Trophoblast cell (in vitro differentiated cells and primary cell): ENCODE measurements around the gene GATB.

Experiments used
- DNase-seq, 2 donors: peaks; one replicate each; pipeline ENCODE4 v3.0.0-alpha.2; 2016
- H2AFZ ChIP-seq: 2 replicates; pipeline ENCODE4 v1.6.1; 2013; ENCODE audit warnings: low read length, moderate library complexity, mild to moderate bottlenecking; ENCODE audit not compliant: insufficient read depth, poor library complexity
- H2AK5ac ChIP-seq: 2 replicates; pipeline ENCODE4 v1.6.1; 2013; ENCODE audit warnings: mild to moderate bottlenecking, low read length
- H2BK120ac ChIP-seq: 2 replicates; pipeline ENCODE4 v1.6.1; 2013; ENCODE audit warnings: low read length, mild to moderate bottlenecking, moderate library complexity; ENCODE audit not compliant: insufficient read depth, poor library complexity
- H2BK12ac ChIP-seq: 2 replicates; pipeline ENCODE4 v1.6.1; 2013; ENCODE audit warnings: mild to moderate bottlenecking, low read length, moderate library complexity
- H2BK5ac ChIP-seq: 2 replicates; pipeline ENCODE4 v1.6.1; 2013; ENCODE audit warnings: low read length, low read depth, moderate library complexity, mild to moderate bottlenecking; ENCODE audit not compliant: poor library complexity
- H3K14ac ChIP-seq: 2 replicates; pipeline ENCODE4 v1.6.1; 2013; ENCODE audit warnings: mild to moderate bottlenecking, low read length
- H3K18ac ChIP-seq: 2 replicates; pipeline ENCODE4 v1.6.1; 2013; ENCODE audit warnings: mild to moderate bottlenecking, low read length
- H3K23ac ChIP-seq: 2 replicates; pipeline ENCODE4 v1.6.1; 2013; ENCODE audit warnings: low read length
- H3K27ac ChIP-seq: 2 replicates; pipeline ENCODE4 v1.5.1; 2013; ENCODE audit warnings: low read depth, mild to moderate bottlenecking, inconsistent platforms, low read length, moderate library complexity
- H3K27me3 ChIP-seq: 2 replicates; pipeline ENCODE4 v1.6.1; 2013; ENCODE audit warnings: inconsistent platforms, mild to moderate bottlenecking, low read length, moderate library complexity; ENCODE audit not compliant: insufficient read depth
- H3K36me3 ChIP-seq, 2 experiments: 1 replicate in 1 of 2; 2 replicates in 1 of 2; pipeline ENCODE4 v1.6.1; 2013; ENCODE audit warnings: low read length in 2 of 2, mild to moderate bottlenecking in 2 of 2, moderate library complexity in 1 of 2; ENCODE audit not compliant: insufficient read depth in 2 of 2, control insufficient read depth in 1 of 2
- H3K4ac ChIP-seq: 2 replicates; pipeline ENCODE4 v1.6.1; 2013; ENCODE audit warnings: low read depth, mild to moderate bottlenecking, low read length, moderate library complexity
- H3K4me1 ChIP-seq, 2 experiments: 1 replicate in 1 of 2; 2 replicates in 1 of 2; pipeline ENCODE4 v1.6.1; 2013; ENCODE audit warnings: low read length in 2 of 2, mild to moderate bottlenecking in 2 of 2, moderate library complexity in 1 of 2; ENCODE audit not compliant: insufficient read depth in 2 of 2, control insufficient read depth in 1 of 2
- H3K4me2 ChIP-seq: 2 replicates; pipeline ENCODE4 v1.6.1; 2013; ENCODE audit warnings: inconsistent platforms, mild to moderate bottlenecking, low read length, moderate library complexity
- H3K4me3 ChIP-seq: 2 replicates; pipeline ENCODE4 v1.5.1; 2013; ENCODE audit warnings: mild to moderate bottlenecking, low read depth, low read length, inconsistent platforms
- H3K79me1 ChIP-seq: one replicate; pipeline ENCODE4 v1.6.1; 2013; ENCODE audit warnings: low read length
- H3K79me2 ChIP-seq: 2 replicates; pipeline ENCODE4 v1.6.1; 2013; ENCODE audit warnings: low read length, mild to moderate bottlenecking; ENCODE audit not compliant: control insufficient read depth, insufficient read depth, poor library complexity
- H3K9ac ChIP-seq: 2 replicates; pipeline ENCODE4 v1.6.1; 2013; ENCODE audit warnings: mild to moderate bottlenecking, low read length
- H3K9me3 ChIP-seq: 2 replicates; pipeline ENCODE4 v1.6.1; 2013; ENCODE audit warnings: low read depth, mild to moderate bottlenecking, control low read depth, inconsistent platforms, low read length; ENCODE audit not compliant: insufficient read depth
- H4K12ac ChIP-seq: 2 replicates; pipeline ENCODE4 v1.6.1; 2013; ENCODE audit warnings: low read depth, mild to moderate bottlenecking, low read length, moderate library complexity
- H4K8ac ChIP-seq: 2 replicates; pipeline ENCODE4 v1.6.1; 2013; ENCODE audit warnings: low read depth, mild to moderate bottlenecking, low read length, moderate library complexity
- H4K91ac ChIP-seq: one replicate; pipeline ENCODE4 v1.6.1; 2013; ENCODE audit warnings: low read depth, mild to moderate bottlenecking, low read length, moderate library complexity
- WGBS: extraction: QIAGEN DNeasy Blood & Tissue Kit; methylation state at CpG from one replicate; pipeline ENCODE4 v1.1.7; 2013; ENCODE audit warnings: missing lambda C conversion rate; ENCODE audit not compliant: insufficient read length, insufficient coverage; ENCODE audit errors: extremely low coverage; 5-methylcytosine and 5-hydroxymethylcytosine counted together

GATB gene

GRCh38 chr4:151792995-151793394 is 32.2 kb upstream of the GATB start:
- H3K27ac ChIP-seq: no peak overlapping the region
- no peak overlapping the region for H4K8ac ChIP-seq
- no peaks in the 10 kb centered on the region for H3K27me3 ChIP-seq
- no peaks in the 10 kb centered on the region for H3K79me2 ChIP-seq
- H3K4me1 ChIP-seq: no peaks in the 10 kb centered on the region
- no peak overlapping the region for H3K4ac ChIP-seq
- no peak overlapping the region for H3K18ac ChIP-seq
- no peak overlapping the region for H2BK12ac ChIP-seq
- WGBS: no CpG with 5 or more reads among the region's 4 CpGs
- H3K9me3 ChIP-seq: no peaks in the 10 kb centered on the region
- no peaks in the 10 kb centered on the region for H3K79me1 ChIP-seq
- H4K91ac ChIP-seq: no peak overlapping the region
- H2BK120ac ChIP-seq: no peak overlapping the region
- no peak overlapping the region for H3K23ac ChIP-seq
- H3K9ac ChIP-seq: no peak overlapping the region
- H3K14ac ChIP-seq: no peak overlapping the region
- H3K36me3 ChIP-seq: no peaks in the 10 kb centered on the region
- no peak overlapping the region for H2BK5ac ChIP-seq
- no peak overlapping the region for H3K4me3 ChIP-seq
- no peak overlapping the region for H2AFZ ChIP-seq
- H4K12ac ChIP-seq: no peak overlapping the region
- no peak overlapping the region for H3K4me2 ChIP-seq
- no peak for DNase-seq
- no peak overlapping the region for H2AK5ac ChIP-seq

GRCh38 chr4:151792530-151792929 is 31.7 kb upstream of the GATB start:
- no peak overlapping the region for H4K91ac ChIP-seq
- no peaks in the 10 kb centered on the region for H3K36me3 ChIP-seq
- H3K27ac ChIP-seq: no peak overlapping the region
- no peak overlapping the region for H2BK12ac ChIP-seq
- H4K12ac ChIP-seq: no peak overlapping the region
- no peaks in the 10 kb centered on the region for H3K27me3 ChIP-seq
- H3K14ac ChIP-seq: no peak overlapping the region
- H3K4ac ChIP-seq: no peak overlapping the region
- no peaks in the 10 kb centered on the region for H3K79me1 ChIP-seq
- WGBS: no CpG with 5 or more reads among the region's 4 CpGs
- H2BK120ac ChIP-seq: no peak overlapping the region
- H3K79me2 ChIP-seq: no peaks in the 10 kb centered on the region
- H2AK5ac ChIP-seq: no peak overlapping the region
- H3K9ac ChIP-seq: no peak overlapping the region
- no peaks in the 10 kb centered on the region for H3K9me3 ChIP-seq
- no peak for DNase-seq
- no peak overlapping the region for H3K4me3 ChIP-seq
- no peak overlapping the region for H3K23ac ChIP-seq
- no peak overlapping the region for H4K8ac ChIP-seq
- no peak overlapping the region for H2BK5ac ChIP-seq
- no peaks in the 10 kb centered on the region for H3K4me1 ChIP-seq
- no peak overlapping the region for H2AFZ ChIP-seq
- H3K18ac ChIP-seq: no peak overlapping the region
- H3K4me2 ChIP-seq: no peak overlapping the region

GRCh38 chr4:151788021-151788420 is 27.2 kb upstream of the GATB start:
- no peak overlapping the region for H4K8ac ChIP-seq

GRCh38 chr4:151786158-151786495 is 25.3 kb upstream of the GATB start:
- Histone ChIP-seq H4K12ac (no peak overlapping the region), H3K9me3 (no peaks in the 10 kb centered on the region), H2AK5ac (no peak overlapping the region), H2BK120ac (no peak overlapping the region), H3K18ac (no peak overlapping the region), H3K27me3 (no peaks in the 10 kb centered on the region), H2AFZ (no peak overlapping the region), H3K4me1 (no peaks in the 10 kb centered on the region), H3K27ac (no peak overlapping the region), H4K8ac (no peak overlapping the region), H3K14ac (no peak overlapping the region), H3K4me2 (no peak overlapping the region), H3K23ac (no peak overlapping the region), H3K79me2 (no peaks in the 10 kb centered on the region), H3K4me3 (no peak overlapping the region), H3K4ac (no peak overlapping the region), H3K36me3 (no peaks in the 10 kb centered on the region), H4K91ac (no peak overlapping the region), H3K79me1 (no peaks in the 10 kb centered on the region), H2BK12ac (no peak overlapping the region), H2BK5ac (no peak overlapping the region), H3K9ac (no peak overlapping the region)
- DNase-seq: no peak
- WGBS: no CpG with 5 or more reads among the region's 2 CpGs

More at GRCh38 chr4:151788021-151788420, 27.2 kb upstream of the GATB start:
- H2BK5ac ChIP-seq: no peak overlapping the region
- no peak overlapping the region for H3K9ac ChIP-seq
- no peaks in the 10 kb centered on the region for H3K79me1 ChIP-seq
- no peak overlapping the region for H4K91ac ChIP-seq
- no peak overlapping the region for H3K4me3 ChIP-seq
- no peak overlapping the region for H2AFZ ChIP-seq
- H4K12ac ChIP-seq: no peak overlapping the region
- no peak overlapping the region for H3K18ac ChIP-seq
- no peaks in the 10 kb centered on the region for H3K36me3 ChIP-seq
- no peaks in the 10 kb centered on the region for H3K9me3 ChIP-seq
- no peak overlapping the region for H3K4me2 ChIP-seq
- no peaks in the 10 kb centered on the region for H3K27me3 ChIP-seq
- H3K79me2 ChIP-seq: no peaks in the 10 kb centered on the region
- H2BK120ac ChIP-seq: no peak overlapping the region
- H3K23ac ChIP-seq: no peak overlapping the region
- no peak overlapping the region for H2BK12ac ChIP-seq
- H2AK5ac ChIP-seq: no peak overlapping the region
- no peak overlapping the region for H3K4ac ChIP-seq
- peak in 1 of 2 donors; percentile 40 for DNase-seq
- H3K14ac ChIP-seq: no peak overlapping the region
- H3K4me1 ChIP-seq: no peaks in the 10 kb centered on the region
- H3K27ac ChIP-seq: no peak overlapping the region
